SK-N-SH (cell line): ENCODE results near the gene DIAPH1. TPM values are rescaled to one million over a fixed set of nuclear protein-coding genes. Genes with fewer than 3 reads are reported as not detected.
A peak's percentile ranks its signal among the peaks of the same experiment; 100 is the strongest.

Experiments
- CTCF ChIA-PET: fragments of 300-600, 350-600 bp; formaldehyde crosslinking; extraction: SDS; loops from one replicate; lab custom pipeline; 2021; lab: Yijun Ruan, JAX
- POLR2A ChIA-PET: fragments of 350-600 bp; sonication (Branson Sonifier 250); formaldehyde crosslinking; extraction: SDS; loops from one replicate; lab custom pipeline; 2020; ENCODE audit warnings: antibody characterized with exemption, inconsistent platforms; lab: Yijun Ruan, JAX
- DNase-seq: peaks from one replicate; pipeline ENCODE4 v3.0.0; 2012
- H2AFZ ChIP-seq: fragments of 200-600 bp; sonication (generic); 2 replicates; pipeline ENCODE4 v1.8.1; 2016; ENCODE audit warnings: antibody characterized with exemption, mild to moderate bottlenecking, low read depth
- H3F3A ChIP-seq: fragments of 200-600 bp; sonication (generic); replicated peaks from 2 replicates; pipeline ENCODE3; 2016; ENCODE audit warnings: antibody characterized with exemption, mild to moderate bottlenecking; ENCODE audit not compliant: insufficient read depth
- H3K27ac ChIP-seq, 2 experiments: fragments of 200-500 bp in 1 of 2; fragments of 200-600 bp in 1 of 2; sonication (Bioruptor generic) in 1 of 2; sonication (generic), shearing (Covaris generic) in 1 of 2; 2 replicates each; pipeline versions ENCODE4 v1.5.1 to v1.6.1; 2014 to 2016; ENCODE audit warnings: low read depth in 2 of 2, inconsistent platforms in 1 of 2, low read length in 1 of 2, mild to moderate bottlenecking in 1 of 2, mixed read lengths in 1 of 2
- H3K27me3 ChIP-seq: fragments of 200-600 bp; sonication (generic), shearing (Covaris generic); 2 replicates; pipeline ENCODE4 v1.6.1; 2016; ENCODE audit warnings: mixed run types; ENCODE audit not compliant: insufficient read depth
- H3K36me3 ChIP-seq, 2 experiments: fragments of 200-500 bp in 1 of 2; fragments of 200-600 bp in 1 of 2; sonication (Bioruptor generic) in 1 of 2; sonication (generic) in 1 of 2; replicated peaks in 1 of 2; 2 replicates each; pipeline versions ENCODE3 to v1.5.1; 2014 to 2016; ENCODE audit warnings: low read length in 1 of 2, mild to moderate bottlenecking in 1 of 2; ENCODE audit not compliant: insufficient read depth in 2 of 2, control insufficient read depth in 1 of 2
- H3K4me1 ChIP-seq, 2 experiments: fragments of 200-500 bp in 1 of 2; fragments of 200-600 bp in 1 of 2; sonication (Bioruptor generic) in 1 of 2; sonication (generic), shearing (Covaris generic) in 1 of 2; 2 replicates each; pipeline versions ENCODE4 v1.5.1 to v1.6.1; 2014 to 2016; ENCODE audit warnings: low read depth in 1 of 2, low read length in 1 of 2, mixed run types in 1 of 2; ENCODE audit not compliant: insufficient read depth in 2 of 2, control insufficient read depth in 1 of 2
- H3K4me2 ChIP-seq: fragments of 200-600 bp; sonication (generic), shearing (Covaris generic); 2 replicates; pipeline ENCODE4 v1.6.1; 2017; ENCODE audit warnings: mixed run types
- H3K4me3 ChIP-seq, 2 experiments: fragments of 200-500 bp in 1 of 2; fragments of 200-600 bp in 1 of 2; sonication (Bioruptor generic) in 1 of 2; sonication (generic), shearing (Covaris generic) in 1 of 2; 2 replicates each; pipeline versions ENCODE4 v1.5.1 to v1.8.1; 2014 to 2016; ENCODE audit warnings: low read depth in 2 of 2, inconsistent platforms in 1 of 2, low read length in 1 of 2, mild to moderate bottlenecking in 1 of 2, mixed read lengths in 1 of 2, moderate library complexity in 1 of 2
- H3K79me2 ChIP-seq: fragments of 200-600 bp; sonication (generic); 2 replicates; pipeline ENCODE4 v1.8.1; 2017; ENCODE audit warnings: mild to moderate bottlenecking; ENCODE audit not compliant: insufficient read depth
- H3K9ac ChIP-seq: fragments of 200-600 bp; sonication (generic); 2 replicates; pipeline ENCODE4 v1.6.1; 2017; ENCODE audit warnings: mixed run types
- H3K9me2 ChIP-seq: fragments of 200-600 bp; sonication (generic); 2 replicates; pipeline ENCODE4 v1.6.1; 2017; ENCODE audit warnings: mixed run types
- H3K9me3 ChIP-seq: fragments of 200-600 bp; sonication (generic); 2 replicates; pipeline ENCODE4 v1.6.1; 2017; ENCODE audit warnings: mixed run types, mild to moderate bottlenecking, moderate library complexity
- H4K20me1 ChIP-seq: fragments of 200-600 bp; sonication (generic); 2 replicates; pipeline ENCODE4 v1.6.1; 2017; ENCODE audit warnings: mild to moderate bottlenecking, mixed run types; ENCODE audit not compliant: insufficient read depth
- CHD2 ChIP-seq: fragments of 150-350 bp; IDR thresholded peaks from 2 replicates; pipeline ENCODE4 v1.6.1; 2018; ENCODE audit warnings: low read length; ENCODE audit not compliant: partially characterized antibody
- CTCF ChIP-seq: fragments of 200-600 bp; sonication (generic); IDR thresholded peaks from 2 replicates; pipeline ENCODE4 v1.6.1; 2017; ENCODE audit warnings: antibody characterized with exemption, mild to moderate bottlenecking, moderate library complexity
- EZH2phosphoT487 ChIP-seq: fragments of 200-600 bp; sonication (generic); IDR thresholded peaks from 2 replicates; pipeline ENCODE4 v1.6.1; 2017; ENCODE audit warnings: low read depth, mixed run types, mild to moderate bottlenecking, antibody characterized with exemption, moderate library complexity, borderline replicate concordance
- FOSL2 ChIP-seq: IDR thresholded peaks from 2 replicates; pipeline ENCODE4 v1.4.0; 2012; ENCODE audit warnings: low read depth, mild to moderate bottlenecking, moderate library complexity, borderline replicate concordance
- FOXM1 ChIP-seq: IDR thresholded peaks from 2 replicates; pipeline ENCODE4 v1.4.0; 2012; ENCODE audit warnings: low read depth, mild to moderate bottlenecking
- GATA2 ChIP-seq: sonication (generic); formaldehyde crosslinking; IDR thresholded peaks from 2 replicates; pipeline ENCODE4 v1.5.0; 2020; ENCODE audit warnings: mild to moderate bottlenecking, missing genetic modification reagents
- IRF3 ChIP-seq: fragments of 150-350 bp; IDR thresholded peaks from 2 replicates; pipeline ENCODE4 v1.6.1; 2016; ENCODE audit warnings: mild to moderate bottlenecking, low read depth, low read length
- JUND ChIP-seq: IDR thresholded peaks from 2 replicates; pipeline ENCODE4 v1.4.0; 2012
- NFIC ChIP-seq: IDR thresholded peaks from 2 replicates; pipeline ENCODE4 v1.4.0; 2012; ENCODE audit warnings: borderline replicate concordance
- NRF1 ChIP-seq: IDR thresholded peaks from 2 replicates; pipeline ENCODE4 v1.6.1; 2012; ENCODE audit warnings: low read depth, mild to moderate bottlenecking, low read length
- POLR2AphosphoS5 ChIP-seq: IDR thresholded peaks from 2 replicates; pipeline ENCODE4 v1.6.1; 2012; ENCODE audit warnings: low read depth, low read length
- RCOR1 ChIP-seq: fragments of 150-350 bp; IDR thresholded peaks from 2 replicates; pipeline ENCODE4 v1.6.1; 2017; ENCODE audit warnings: antibody characterized with exemption, low read length
- REST ChIP-seq: IDR thresholded peaks from 2 replicates; pipeline ENCODE4 v1.6.1; 2012; ENCODE audit warnings: mild to moderate bottlenecking, low read depth, low read length, moderate library complexity
- RFX5 ChIP-seq: IDR thresholded peaks from 2 replicates; pipeline ENCODE4 v1.6.1; 2012; ENCODE audit warnings: mild to moderate bottlenecking, improper control_type of control experiment, low read length
- RXRA ChIP-seq: IDR thresholded peaks from 2 replicates; pipeline ENCODE4 v1.4.0; 2012; ENCODE audit warnings: low read depth, mild to moderate bottlenecking, borderline replicate concordance
- SMC3 ChIP-seq: IDR thresholded peaks from 2 replicates; pipeline ENCODE4 v1.6.1; 2012; ENCODE audit warnings: low read depth, low read length, improper control_type of control experiment
- TEAD4 ChIP-seq: IDR thresholded peaks from 2 replicates; pipeline ENCODE4 v1.4.0; 2012; ENCODE audit warnings: mild to moderate bottlenecking, borderline replicate concordance; ENCODE audit not compliant: insufficient read depth
- USF1 ChIP-seq: IDR thresholded peaks from 2 replicates; pipeline ENCODE4 v1.4.0; 2012; ENCODE audit warnings: low read depth, borderline replicate concordance
- USF2 ChIP-seq: fragments of 150-350 bp; IDR thresholded peaks from 2 replicates; pipeline ENCODE4 v1.6.1; 2017; ENCODE audit warnings: antibody characterized with exemption, low read length, low read depth, borderline replicate concordance
- WGBS: methylation state at CpG from one replicate; pipeline ENCODE4 v1.1.6; 2017; ENCODE audit warnings: low lambda C conversion rate; 5-methylcytosine and 5-hydroxymethylcytosine counted together
- polyA plus RNA-seq, 3 experiments: library from polyadenylated mRNA; depleted of rRNA; stranded (reverse); fragments of >200 nt; gene quantifications; 2 replicates each; pipeline ENCODE4 v1.2.3, GENCODE V29; 2012

The DIAPH1 gene
- polyA plus RNA-seq, 1 of the 3 experiments (the other 2 are of a cell fraction), result 30.4 TPM

- H3K9me2 ChIP-seq, result no peaks in the 10 kb centered on the region
- no peak overlapping the region for H3K27ac ChIP-seq
- H3K9ac ChIP-seq, result no peak overlapping the region
- H2AFZ ChIP-seq, result no peak overlapping the region
- H3K27me3 ChIP-seq, result no peaks in the 10 kb centered on the region
- TF ChIP-seq SMC3 (no peak), EZH2phosphoT487 (no peak), USF2 (no peak), RXRA (no peak), NRF1 (no peak), FOXM1 (no peak)
- CTCF ChIA-PET, result interaction anchor here (0.8 to 3.7 kb wide), 2 partner anchors 10 to 72 kb away, joined by 3 to 25 read pairs; partner anchors contain the start of gene DIAPH1
- peaks cover 8% of the 10 kb centered on the region for H3K9me3 ChIP-seq
- WGBS, result 100% methylated on average over 1 of the region's 1 CpG
- peaks cover 4% of the 10 kb centered on the region for H3F3A ChIP-seq
- DNase-seq, result no peak
- no peaks in the 10 kb centered on the region; a peak in 1 of 4 replicates for H3K4me1 ChIP-seq
- H3K79me2 ChIP-seq, result peaks cover 12% of the 10 kb centered on the region; the same call in 1 of the 2 replicates
- peaks cover 0 to 59% of the 10 kb centered on the region in 2 experiments for H3K36me3 ChIP-seq
- H3K4me3 ChIP-seq, result no peak overlapping the region
- H3K4me2 ChIP-seq, result no peak overlapping the region
- POLR2A ChIA-PET, result interaction anchor here (0.6 kb wide), 1 partner anchor 922 kb away, joined by 5 read pairs; no protein-coding TSS in a partner anchor
- no peaks in the 10 kb centered on the region for H4K20me1 ChIP-seq
Measured at GRCh38 chr5:141547488-141547887, 71.3 kb downstream of the DIAPH1 start.

DNA sequence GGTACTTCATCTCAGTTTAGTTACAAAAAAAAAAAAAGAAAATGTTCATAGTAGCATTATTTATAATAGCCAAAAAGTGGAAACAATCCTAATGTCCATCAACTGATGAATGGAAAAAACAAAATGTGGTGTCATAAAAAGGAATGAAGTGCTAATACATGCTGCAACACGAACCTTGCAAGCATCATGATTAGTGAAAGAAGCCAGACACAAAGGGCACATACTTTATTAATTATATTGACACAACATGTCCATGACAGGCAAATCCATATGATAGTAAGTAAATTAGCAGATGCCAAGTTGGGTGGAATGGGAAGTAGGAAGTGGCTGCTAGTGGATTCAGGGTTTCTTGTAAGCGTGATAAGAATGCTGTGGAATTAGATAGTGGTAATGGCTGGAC lies 75.7 kb downstream of the DIAPH1 start:
- DNase-seq, result no peak
- Histone ChIP-seq H3K27me3 (no peaks in the 10 kb centered on the region), H3K79me2 (peaks cover 6% of the 10 kb centered on the region; the same call in 1 of the 2 replicates), H3F3A (no peaks in the 10 kb centered on the region), H3K9me2 (no peaks in the 10 kb centered on the region), H3K27ac (peak overlapping the region in 1 of 2 experiments; percentile 7; a peak in 1 of 4 replicates), H3K36me3 (peaks cover 0 to 51% of the 10 kb centered on the region in 2 experiments), H3K4me3 (no peak overlapping the region), H2AFZ (no peak overlapping the region), H3K9me3 (peaks cover 7% of the 10 kb centered on the region), H3K4me1 (no peaks in the 10 kb centered on the region; a peak in 1 of 4 replicates), H3K4me2 (no peak overlapping the region), H3K9ac (no peak overlapping the region), H4K20me1 (no peaks in the 10 kb centered on the region)
- POLR2A ChIA-PET, result no interaction called here
- CTCF ChIA-PET, result interaction anchor here (1.1 to 2.8 kb wide), 3 partner anchors 14 to 28 kb away, joined by 3 to 17 read pairs (median 3); no protein-coding TSS in a partner anchor
- 96% methylated on average over 2 of the region's 2 CpGs for WGBS
- TF ChIP-seq SMC3 (no peak), FOSL2 (no peak), RFX5 (no peak), CTCF (no peak), RXRA (no peak), NRF1 (no peak), IRF3 (no peak), RCOR1 (no peak), FOXM1 (no peak), TEAD4 (no peak), CHD2 (no peak), JUND (no peak), NFIC (no peak), GATA2 (CRISPR knock-in tag) (no peak), POLR2AphosphoS5 (no peak), REST (no peak), USF1 (no peak)
